HEK293 (cell line): ENCODE results near the gene UTRN.

Source experiments
- CTCF ChIP-seq: fragments of 450-650 bp; formaldehyde crosslinking; IDR thresholded peaks from 2 replicates; pipeline ENCODE4 v1.5.1; 2016; ENCODE audit warnings: missing biosample characterization, missing genetic modification characterization
- TCF7L2 ChIP-seq: IDR thresholded peaks from 2 replicates; pipeline ENCODE4 v1.6.1; 2011; ENCODE audit warnings: low read depth, mild to moderate bottlenecking, inconsistent platforms, low read length, moderate library complexity, borderline replicate concordance
- ZBTB21 ChIP-seq: fragments of 450-650 bp; formaldehyde crosslinking; IDR thresholded peaks from 2 replicates; pipeline ENCODE4 v1.5.1; 2017; ENCODE audit warnings: missing biosample characterization, missing genetic modification characterization
- ZNF239 ChIP-seq: fragments of 450-650 bp; formaldehyde crosslinking; IDR thresholded peaks from 2 replicates; pipeline ENCODE4 v1.5.1; 2016; ENCODE audit warnings: missing biosample characterization, missing genetic modification characterization
- ZNF416 ChIP-seq: fragments of 450-650 bp; formaldehyde crosslinking; IDR thresholded peaks from 2 replicates; pipeline ENCODE4 v1.5.1; 2016; ENCODE audit warnings: missing biosample characterization, missing genetic modification characterization
- ZNF501 ChIP-seq: fragments of 450-650 bp; formaldehyde crosslinking; IDR thresholded peaks from 2 replicates; pipeline ENCODE4 v1.5.1; 2016; ENCODE audit warnings: missing biosample characterization, missing genetic modification characterization
- ZNF645 ChIP-seq: fragments of 450-650 bp; formaldehyde crosslinking; IDR thresholded peaks from 2 replicates; pipeline ENCODE4; 2016; ENCODE audit warnings: missing biosample characterization, missing genetic modification characterization
- ZNF777 ChIP-seq: fragments of 450-650 bp; formaldehyde crosslinking; IDR thresholded peaks from 2 replicates; pipeline ENCODE4 v1.5.1; 2017; ENCODE audit warnings: missing biosample characterization, missing genetic modification characterization, borderline replicate concordance
- ZSCAN16 ChIP-seq: fragments of 450-650 bp; formaldehyde crosslinking; IDR thresholded peaks from 2 replicates; pipeline ENCODE4 v1.5.1; 2016; ENCODE audit warnings: missing biosample characterization, missing genetic modification characterization
- ZSCAN30 ChIP-seq: fragments of 450-650 bp; IDR thresholded peaks from 2 replicates; pipeline ENCODE4 v1.5.1; 2018; ENCODE audit warnings: missing biosample characterization, mild to moderate bottlenecking, missing genetic modification characterization, moderate library complexity

GRCh38 chr6:144279484-144280150 lies 5.5 kb upstream of the UTRN start:
- TF ChIP-seq CTCF (tag by site-specific recombination) (no peak), ZSCAN16 (tag by site-specific recombination) (no peak), ZNF645 (no peak), ZNF239 (tag by site-specific recombination) (no peak), ZSCAN30 (tag by site-specific recombination) (no peak), ZBTB21 (no peak), TCF7L2 (no peak), ZNF777 (tag by site-specific recombination) (no peak), ZNF416 (tag by site-specific recombination) (no peak), ZNF501 (tag by site-specific recombination) (no peak)
